GM13976 (cell line): ENCODE measurements around the gene DSCAML1.

Experiments
- DNase-seq: peaks from one replicate; pipeline ENCODE4 v3.0.0; 2012; ENCODE audit warnings: low spot score
- CTCF ChIP-seq: IDR thresholded peaks from 2 replicates; pipeline ENCODE4 v1.5.1; 2012; ENCODE audit warnings: borderline replicate concordance, mild to moderate bottlenecking; ENCODE audit not compliant: insufficient read depth; ENCODE audit errors: extremely low read depth, missing control alignments, control extremely low read depth
- in situ Hi-C: fragments of 300-500 bp; cut with MboI; formaldehyde crosslinking; loops from one replicate; pipeline ENCODE4 v1.12.0; 2022; ENCODE audit warnings: low sequenced_read_pairs, mixed read lengths, inconsistent platforms; ENCODE audit not compliant: unreplicated experiment

The DSCAML1 gene

GRCh38 chr11:117424781-117425180, 372.2 kb downstream of the DSCAML1 start:
- TF ChIP-seq CTCF = no peak
- DNase-seq = no peak
- in situ Hi-C loops = loop anchor here (10.0 kb wide), 1 partner anchor 380 kb away; no protein-coding TSS in a partner anchor

- in situ Hi-C loops = loop anchor here (10.0 kb wide), 1 partner anchor 382 kb away; no protein-coding TSS in a partner anchor
- no peak for DNase-seq
- TF ChIP-seq CTCF = no peak
Observed at GRCh38 chr11:117423046-117423575, 373.9 kb downstream of the DSCAML1 start.

DNA sequence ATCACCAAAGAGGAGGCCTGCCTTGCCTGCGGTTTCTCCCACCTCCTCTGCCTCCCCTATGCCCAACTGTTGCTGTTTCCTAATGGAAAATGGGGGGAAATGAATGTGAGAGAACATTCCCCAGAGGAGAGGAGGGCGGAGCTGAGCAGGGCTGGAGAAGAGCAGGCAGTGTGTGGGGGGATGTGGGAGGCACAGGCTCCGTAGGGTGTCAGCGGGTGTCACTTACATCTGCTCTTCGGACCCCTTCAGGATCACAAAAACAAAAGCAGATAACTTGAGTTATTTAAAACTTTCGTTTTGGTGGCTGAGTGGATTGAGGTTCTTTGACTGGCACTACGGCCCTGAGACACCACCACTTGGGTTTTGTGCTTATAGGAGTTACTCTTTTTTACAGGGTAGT, 375.5 kb downstream of the DSCAML1 start:
- no peak for TF ChIP-seq CTCF
- in situ Hi-C loops = loop anchor here (10.0 kb wide), 1 partner anchor 383 kb away; no protein-coding TSS in a partner anchor
- no peak for DNase-seq

DNA sequence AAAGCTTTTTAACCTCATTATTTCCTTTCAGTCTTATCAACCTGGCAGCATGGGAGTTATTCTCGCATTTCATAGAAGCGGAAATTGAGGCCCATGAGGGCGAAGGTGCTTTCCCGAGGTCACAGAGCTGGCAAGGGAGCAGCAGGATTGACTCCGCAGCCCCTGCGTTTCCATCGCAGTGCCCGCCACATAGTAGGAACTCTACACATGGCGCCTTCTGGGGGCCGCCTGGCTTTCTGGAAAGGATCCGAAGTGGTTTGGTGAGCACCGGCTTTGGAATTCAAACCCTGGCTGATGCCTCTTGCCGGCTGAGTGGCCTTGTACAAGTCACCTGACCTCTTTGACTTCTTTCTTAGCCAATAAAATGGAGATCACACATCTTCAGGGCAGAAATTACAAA, 376.0 kb downstream of the DSCAML1 start:
- in situ Hi-C loops = loop anchor here (10.0 kb wide), 1 partner anchor 384 kb away; no protein-coding TSS in a partner anchor
- TF ChIP-seq CTCF = no peak
- DNase-seq = no peak

GRCh38 chr11:117420598-117420997, 376.4 kb downstream of the DSCAML1 start:
- in situ Hi-C loops = loop anchor here (10.0 kb wide), 1 partner anchor 384 kb away; no protein-coding TSS in a partner anchor
- TF ChIP-seq CTCF = no peak
- no peak for DNase-seq

- in situ Hi-C loops = loop anchor here (10.0 kb wide), 1 partner anchor 385 kb away; no protein-coding TSS in a partner anchor
- TF ChIP-seq CTCF = no peak
- DNase-seq = no peak
Observed at GRCh38 chr11:117420143-117420485, 376.9 kb downstream of the DSCAML1 start.
